ENCODE data around the gene INSC. TPM values are rescaled to one million over a fixed set of nuclear protein-coding genes. Genes with fewer than 3 reads are reported as not detected.

Gene INSC
- total and polyA plus RNA-seq, 2 of the 8 experiments (the other 6 are each of a cell fraction or from before 2014, with no cell fraction given): 0.58 to 0.59 TPM

GRCh38 chr11:15224466-15224865, 109.7 kb downstream of the INSC start:
- DNase-seq (ENCODE audit: low read depth in 1 of 2, low spot score in 2 of 2) (no peak), FAIRE-seq (no peak)
- CTCF ChIA-PET (ENCODE audit: partially characterized antibody): interaction anchor here (0.6 to 4.1 kb wide), 7 partner anchors 8 to 65 kb away, joined by 3 to 30 read pairs (median 4); no protein-coding TSS in a partner anchor
- Histone ChIP-seq H2BK20ac (ENCODE audit: low read length) (no peak overlapping the region), H3K79me2 (ENCODE audit: control insufficient read depth in 1 of 2, insufficient read depth in 2 of 2, low read length in 2 of 2) (no peaks in the 10 kb centered on the region), H3K14ac (ENCODE audit: insufficient read length) (no peak overlapping the region), H3K9ac (replicated peaks in 1 of 4; ENCODE audit: extremely low read depth in 1 of 4, low read depth in 3 of 4, low read length in 3 of 4) (no peak overlapping the region), H3K4me3 (ENCODE audit: extremely low read depth in 1 of 4, insufficient read depth in 2 of 4, low read depth in 3 of 4, low read length in 4 of 4) (no peak overlapping the region), H2AK5ac (ENCODE audit: low read depth, low read length) (no peak overlapping the region), H2BK12ac (ENCODE audit: low read depth, low read length) (no peak overlapping the region), H4K91ac (replicated peaks; ENCODE audit: insufficient read length, low read length) (no peak overlapping the region), H3K4me2 (ENCODE audit: insufficient read depth in 1 of 2, low read depth in 2 of 2, low read length in 2 of 2) (no peak overlapping the region), H3K9me3 (ENCODE audit: insufficient read depth in 2 of 2, low read depth in 1 of 2, low read length in 1 of 2) (no peaks in the 10 kb centered on the region), H3K4ac (replicated peaks; ENCODE audit: insufficient read length, low read depth, low read length) (no peak overlapping the region), H3K27ac (ENCODE audit: low read depth, low read length) (no peak overlapping the region), H3K23me2 (ENCODE audit: low read depth, low read length) (no peaks in the 10 kb centered on the region), H3K27me3 (replicated peaks in 1 of 4; ENCODE audit: control insufficient read depth in 3 of 4, extremely low read depth in 1 of 4, insufficient read depth in 3 of 4, low read length in 3 of 4) (peaks cover 0 to 1% (median 0%) of the 10 kb centered on the region in 4 experiments; a peak in 1 of 7 replicates), H2AFZ (ENCODE audit: low read length) (no peak overlapping the region), H3K4me1 (replicated peaks in 1 of 4; ENCODE audit: control insufficient read depth in 3 of 4, insufficient read depth in 4 of 4, low read length in 3 of 4) (no peaks in the 10 kb centered on the region), H3K56ac (replicated peaks; ENCODE audit: insufficient read length, low read depth, low read length) (no peak overlapping the region), H4K20me1 (replicated peaks in 1 of 2; ENCODE audit: control insufficient read depth in 1 of 2, insufficient read depth in 2 of 2, low read length in 2 of 2) (no peaks in the 10 kb centered on the region), H3K18ac (ENCODE audit: extremely low read depth, low read length) (no peak overlapping the region), H3K23ac (ENCODE audit: insufficient read length) (no peak overlapping the region), H4K8ac (ENCODE audit: extremely low read depth, insufficient read depth, low read length) (no peak overlapping the region), H2BK15ac (ENCODE audit: low read length) (no peak overlapping the region), H3K36me3 (ENCODE audit: control insufficient read depth in 2 of 4, insufficient read depth in 4 of 4, low read length in 3 of 4) (no peaks in the 10 kb centered on the region), H2BK5ac (ENCODE audit: low read depth, low read length) (no peak overlapping the region), H4K5ac (ENCODE audit: insufficient read length, low read depth, low read length) (no peak overlapping the region), H3K79me1 (ENCODE audit: low read depth, low read length) (no peaks in the 10 kb centered on the region; the same call in 1 of the 2 replicates), H2BK120ac (replicated peaks; ENCODE audit: low read depth, low read length) (no peak overlapping the region)
- WGBS, 2 experiments (ENCODE audit: extremely low coverage in 1 of 2, insufficient coverage in 1 of 2, insufficient read length in 1 of 2, insufficient replicate concordance in 2 of 2, low coverage in 1 of 2, low lambda C conversion rate in 2 of 2, missing lambda C conversion rate in 1 of 2): 81% methylated on average over 3 of the region's 3 CpGs; no CpG with 5 or more reads in 1 of the 2 experiments
- POLR2A ChIA-PET (ENCODE audit: partially characterized antibody): no interaction called here
- no peak for TF ChIP-seq HDAC6 (IDR thresholded peaks at IDR 0.05; ENCODE audit: low read depth, low read length)
- no peak for TF ChIP-seq KDM4A (IDR thresholded peaks at IDR 0.05; ENCODE audit: low read depth, low read length, severe bottlenecking)
- TF ChIP-seq SIX5 (IDR thresholded peaks at IDR 0.05; ENCODE audit: low read depth, low read length): no peak
